AG09309 (cell line): ENCODE data around the gene COX7B2.

Experiments used
- DNase-seq: peaks from one replicate; pipeline ENCODE4 v3.0.0-alpha.2; 2010; ENCODE audit warnings: low read depth
- H3K4me3 ChIP-seq: 2 replicates; pipeline ENCODE4 v1.5.1; 2011; ENCODE audit warnings: mild to moderate bottlenecking, low read depth, low read length, moderate library complexity; ENCODE audit not compliant: control insufficient read depth
- TF ChIP-seq, protein P1 (sequence below): IDR thresholded peaks from 2 replicates; pipeline ENCODE4 v1.5.1; 2011; ENCODE audit warnings: mild to moderate bottlenecking, low read depth, low read length, inconsistent platforms; ENCODE audit not compliant: insufficient read depth, control insufficient read depth; ENCODE audit errors: missing control alignments

The COX7B2 gene

GRCh38 chr4:46949822-46950221 is 40.8 kb upstream of the COX7B2 start:
- TF ChIP-seq, protein P1, sequence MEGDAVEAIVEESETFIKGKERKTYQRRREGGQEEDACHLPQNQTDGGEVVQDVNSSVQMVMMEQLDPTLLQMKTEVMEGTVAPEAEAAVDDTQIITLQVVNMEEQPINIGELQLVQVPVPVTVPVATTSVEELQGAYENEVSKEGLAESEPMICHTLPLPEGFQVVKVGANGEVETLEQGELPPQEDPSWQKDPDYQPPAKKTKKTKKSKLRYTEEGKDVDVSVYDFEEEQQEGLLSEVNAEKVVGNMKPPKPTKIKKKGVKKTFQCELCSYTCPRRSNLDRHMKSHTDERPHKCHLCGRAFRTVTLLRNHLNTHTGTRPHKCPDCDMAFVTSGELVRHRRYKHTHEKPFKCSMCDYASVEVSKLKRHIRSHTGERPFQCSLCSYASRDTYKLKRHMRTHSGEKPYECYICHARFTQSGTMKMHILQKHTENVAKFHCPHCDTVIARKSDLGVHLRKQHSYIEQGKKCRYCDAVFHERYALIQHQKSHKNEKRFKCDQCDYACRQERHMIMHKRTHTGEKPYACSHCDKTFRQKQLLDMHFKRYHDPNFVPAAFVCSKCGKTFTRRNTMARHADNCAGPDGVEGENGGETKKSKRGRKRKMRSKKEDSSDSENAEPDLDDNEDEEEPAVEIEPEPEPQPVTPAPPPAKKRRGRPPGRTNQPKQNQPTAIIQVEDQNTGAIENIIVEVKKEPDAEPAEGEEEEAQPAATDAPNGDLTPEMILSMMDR: no peak
- DNase-seq: no peak

DNA sequence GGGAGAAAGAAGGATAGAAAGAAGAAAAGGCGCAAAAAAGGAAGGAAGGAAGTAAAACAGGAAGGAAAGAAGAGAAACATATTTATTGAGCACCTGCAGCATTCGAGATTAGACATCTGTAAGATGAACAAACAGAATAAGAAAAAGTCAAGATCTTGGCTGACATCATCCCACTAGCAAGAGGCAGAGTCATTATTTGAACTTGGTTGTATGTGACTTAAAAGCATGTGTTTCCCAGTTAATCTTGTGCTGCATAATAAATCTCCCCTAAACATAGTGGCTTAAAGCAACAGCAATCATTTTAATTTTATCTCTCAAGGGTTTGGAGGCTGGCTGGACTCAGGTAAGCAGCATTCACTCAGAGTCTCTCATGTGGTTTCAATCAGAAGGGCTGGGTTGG is 38.5 kb upstream of the COX7B2 start:
- TF ChIP-seq, protein P1: no peak
- H3K4me3 ChIP-seq: no peak overlapping the region
- DNase-seq: no peak

More at GRCh38 chr4:46949822-46950221, 40.8 kb upstream of the COX7B2 start:
- H3K4me3 ChIP-seq: no peak overlapping the region

DNA sequence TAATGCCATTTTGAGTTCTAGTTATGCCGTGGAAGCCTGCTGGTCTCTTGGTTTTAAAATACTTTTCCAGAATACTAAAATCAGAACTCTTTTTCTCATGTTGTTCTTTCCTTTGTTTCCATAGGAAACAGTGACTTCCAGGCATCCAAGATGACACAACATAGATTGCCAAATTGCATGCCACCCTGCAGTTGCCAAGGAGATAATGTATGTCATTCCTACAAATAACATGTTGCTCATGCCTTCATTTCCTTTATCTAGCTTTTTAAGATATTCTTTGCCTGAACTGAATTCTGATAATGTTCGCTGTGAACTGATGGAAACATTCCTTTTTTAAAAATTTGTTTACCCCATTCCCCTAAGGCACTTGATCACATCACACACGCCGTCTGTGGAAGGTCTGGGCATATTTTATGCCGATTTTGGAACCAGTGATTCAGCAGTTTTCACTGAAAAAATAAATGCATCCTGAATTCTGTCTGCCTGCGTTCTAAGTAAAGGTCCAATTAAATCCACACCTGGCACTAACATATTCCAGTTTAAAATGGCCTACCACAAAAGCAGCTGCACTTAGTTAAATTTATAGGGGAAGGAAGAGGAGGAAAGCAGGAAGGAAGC is 38.0 kb upstream of the COX7B2 start:
- H3K4me3 ChIP-seq: no peak overlapping the region
- DNase-seq: no peak
- TF ChIP-seq, protein P1: no peak

DNA sequence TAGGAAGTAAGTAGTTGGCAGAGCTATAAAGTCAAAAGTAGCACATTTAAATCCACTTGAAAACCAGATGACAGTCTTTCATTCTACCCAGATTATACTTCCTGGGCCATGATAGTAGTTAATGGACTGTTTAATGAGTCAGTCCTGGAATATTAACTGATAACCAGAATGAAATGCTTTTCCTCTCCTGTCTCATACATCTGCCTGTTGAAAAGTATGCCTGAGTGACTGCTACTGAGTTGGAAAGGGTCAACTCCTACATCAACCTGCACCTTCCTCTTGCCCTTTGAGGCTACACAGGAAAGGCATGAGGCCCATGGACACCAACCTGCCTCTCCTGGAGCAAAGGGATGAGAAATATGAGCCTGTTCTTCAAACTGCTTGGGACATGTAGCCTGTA is 36.0 kb upstream of the COX7B2 start:
- TF ChIP-seq, protein P1: no peak

GRCh38 chr4:46944345-46944744 is 35.3 kb upstream of the COX7B2 start:
- TF ChIP-seq, protein P1: no peak
- DNase-seq: no peak
- H3K4me3 ChIP-seq: no peak overlapping the region

More for the DNA sequence above, 36.0 kb upstream of the COX7B2 start:
- DNase-seq: no peak
- H3K4me3 ChIP-seq: no peak overlapping the region

DNA sequence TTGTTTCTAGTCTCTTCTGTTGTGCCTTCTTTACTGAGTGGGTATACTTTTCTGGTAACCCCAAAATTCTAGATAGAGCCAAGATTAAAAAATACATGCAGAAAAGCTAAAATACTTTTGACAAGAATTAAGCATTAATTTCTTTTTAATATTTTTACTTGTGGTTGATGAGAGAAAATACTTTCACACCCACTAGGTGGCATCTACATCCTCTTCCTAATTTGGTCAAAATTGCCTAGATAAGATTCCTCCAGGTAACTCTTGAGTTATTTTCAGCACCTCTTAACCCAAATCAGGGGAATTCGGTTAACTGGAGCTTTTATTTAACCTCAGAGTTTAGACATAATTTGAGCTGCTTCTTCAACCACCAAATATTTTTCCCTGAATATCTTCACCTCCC is 28.4 kb upstream of the COX7B2 start:
- TF ChIP-seq, protein P1: no peak
- no peak for DNase-seq
- H3K4me3 ChIP-seq: no peak overlapping the region
